Ishikawa (cell line): Measurements from ENCODE around the gene RPS28.

ENCODE experiments used
- CEBPB ChIP-seq: IDR thresholded peaks from 2 replicates; pipeline ENCODE4 v1.6.1; 2012
- CREB1 ChIP-seq: IDR thresholded peaks from 2 replicates; pipeline ENCODE4 v1.6.1; 2012; ENCODE audit warnings: low read depth
- EGR1 ChIP-seq: IDR thresholded peaks from 2 replicates; pipeline ENCODE4 v1.6.1; 2012
- EP300 ChIP-seq: IDR thresholded peaks from 2 replicates; pipeline ENCODE4 v1.6.1; 2012; ENCODE audit warnings: borderline replicate concordance
- FOXM1 ChIP-seq: IDR thresholded peaks from 2 replicates; pipeline ENCODE4 v1.6.1; 2012; ENCODE audit warnings: low read depth, borderline replicate concordance
- NFIC ChIP-seq: IDR thresholded peaks from 2 replicates; pipeline ENCODE4 v1.6.1; 2012
- RAD21 ChIP-seq: IDR thresholded peaks from 2 replicates; pipeline ENCODE4 v1.6.1; 2012; ENCODE audit warnings: low read depth
- TAF1 ChIP-seq: IDR thresholded peaks from 2 replicates; pipeline ENCODE4 v1.6.1; 2012; ENCODE audit warnings: low read depth, mild to moderate bottlenecking
- TEAD4 ChIP-seq: IDR thresholded peaks from 2 replicates; pipeline ENCODE4 v1.6.1; 2012
- YY1 ChIP-seq: IDR thresholded peaks from 2 replicates; pipeline ENCODE4 v1.6.1; 2012; ENCODE audit warnings: low read depth
- ZBTB7A ChIP-seq: IDR thresholded peaks from 2 replicates; pipeline ENCODE4 v1.6.1; 2012; ENCODE audit warnings: low read depth
- TF ChIP-seq, protein P1 (sequence below): IDR thresholded peaks from 2 replicates; pipeline ENCODE4 v1.6.1; 2012; ENCODE audit warnings: low read depth, mild to moderate bottlenecking
- TF ChIP-seq, protein P2 (sequence below): IDR thresholded peaks from 2 replicates; pipeline ENCODE4 v1.6.1; 2012
- TF ChIP-seq, protein P3 (sequence below): IDR thresholded peaks from 2 replicates; pipeline ENCODE4 v1.6.1; 2012

DNA sequence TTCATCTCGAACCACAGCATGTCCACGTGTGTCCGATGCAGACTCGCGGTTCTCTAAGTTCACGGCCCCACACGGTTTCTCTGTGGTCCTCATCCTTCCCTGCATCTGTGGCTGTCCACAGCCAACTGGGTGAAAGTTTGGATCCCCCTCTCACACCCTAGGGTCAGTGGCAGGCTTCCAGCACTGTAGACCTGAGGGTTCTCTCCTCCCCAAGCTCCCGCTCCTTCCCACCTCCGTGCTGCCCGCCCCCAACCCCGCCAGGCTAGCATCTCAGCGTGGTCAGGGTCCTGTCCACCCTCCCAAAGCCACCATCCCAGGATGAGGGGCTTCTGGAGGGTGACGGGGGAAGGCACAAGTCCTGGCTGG lies 45.6 kb downstream of the RPS28 start:
- TF ChIP-seq, protein P1, sequence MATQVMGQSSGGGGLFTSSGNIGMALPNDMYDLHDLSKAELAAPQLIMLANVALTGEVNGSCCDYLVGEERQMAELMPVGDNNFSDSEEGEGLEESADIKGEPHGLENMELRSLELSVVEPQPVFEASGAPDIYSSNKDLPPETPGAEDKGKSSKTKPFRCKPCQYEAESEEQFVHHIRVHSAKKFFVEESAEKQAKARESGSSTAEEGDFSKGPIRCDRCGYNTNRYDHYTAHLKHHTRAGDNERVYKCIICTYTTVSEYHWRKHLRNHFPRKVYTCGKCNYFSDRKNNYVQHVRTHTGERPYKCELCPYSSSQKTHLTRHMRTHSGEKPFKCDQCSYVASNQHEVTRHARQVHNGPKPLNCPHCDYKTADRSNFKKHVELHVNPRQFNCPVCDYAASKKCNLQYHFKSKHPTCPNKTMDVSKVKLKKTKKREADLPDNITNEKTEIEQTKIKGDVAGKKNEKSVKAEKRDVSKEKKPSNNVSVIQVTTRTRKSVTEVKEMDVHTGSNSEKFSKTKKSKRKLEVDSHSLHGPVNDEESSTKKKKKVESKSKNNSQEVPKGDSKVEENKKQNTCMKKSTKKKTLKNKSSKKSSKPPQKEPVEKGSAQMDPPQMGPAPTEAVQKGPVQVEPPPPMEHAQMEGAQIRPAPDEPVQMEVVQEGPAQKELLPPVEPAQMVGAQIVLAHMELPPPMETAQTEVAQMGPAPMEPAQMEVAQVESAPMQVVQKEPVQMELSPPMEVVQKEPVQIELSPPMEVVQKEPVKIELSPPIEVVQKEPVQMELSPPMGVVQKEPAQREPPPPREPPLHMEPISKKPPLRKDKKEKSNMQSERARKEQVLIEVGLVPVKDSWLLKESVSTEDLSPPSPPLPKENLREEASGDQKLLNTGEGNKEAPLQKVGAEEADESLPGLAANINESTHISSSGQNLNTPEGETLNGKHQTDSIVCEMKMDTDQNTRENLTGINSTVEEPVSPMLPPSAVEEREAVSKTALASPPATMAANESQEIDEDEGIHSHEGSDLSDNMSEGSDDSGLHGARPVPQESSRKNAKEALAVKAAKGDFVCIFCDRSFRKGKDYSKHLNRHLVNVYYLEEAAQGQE = no peak
- no peak for TF ChIP-seq EP300
- TF ChIP-seq CREB1 = no peak
- no peak for TF ChIP-seq FOXM1
- TF ChIP-seq TAF1 = no peak
- TF ChIP-seq CEBPB = no peak
- TF ChIP-seq TEAD4 = no peak
- TF ChIP-seq, protein P2, sequence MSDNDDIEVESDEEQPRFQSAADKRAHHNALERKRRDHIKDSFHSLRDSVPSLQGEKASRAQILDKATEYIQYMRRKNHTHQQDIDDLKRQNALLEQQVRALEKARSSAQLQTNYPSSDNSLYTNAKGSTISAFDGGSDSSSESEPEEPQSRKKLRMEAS = no peak
- no peak for TF ChIP-seq RAD21
- no peak for TF ChIP-seq YY1
- TF ChIP-seq ZBTB7A = no peak
- TF ChIP-seq, protein P3, sequence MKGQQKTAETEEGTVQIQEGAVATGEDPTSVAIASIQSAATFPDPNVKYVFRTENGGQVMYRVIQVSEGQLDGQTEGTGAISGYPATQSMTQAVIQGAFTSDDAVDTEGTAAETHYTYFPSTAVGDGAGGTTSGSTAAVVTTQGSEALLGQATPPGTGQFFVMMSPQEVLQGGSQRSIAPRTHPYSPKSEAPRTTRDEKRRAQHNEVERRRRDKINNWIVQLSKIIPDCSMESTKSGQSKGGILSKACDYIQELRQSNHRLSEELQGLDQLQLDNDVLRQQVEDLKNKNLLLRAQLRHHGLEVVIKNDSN = no peak
- TF ChIP-seq NFIC = no peak
- no peak for TF ChIP-seq EGR1
